ENCODE results near the gene PRCC. TPM values are rescaled to one million over a fixed set of nuclear protein-coding genes. Genes with fewer than 3 reads are reported as not detected.

PRCC gene
- total and polyA plus RNA-seq, 12 donors, result 32.1 to 56.9 (median 44.2) TPM

GRCh38 chr1:156775799-156776198, 8.5 kb downstream of the PRCC start:
- no peak for TF ChIP-seq CTCF (IDR thresholded peaks at IDR 0.05)
- intact Hi-C loops (cut with DNase I), result no loop called here
- ATAC-seq (no peak), DNase-seq (no peak)
- peaks cover 0 to 30% (median 0%) of the 10 kb centered on the region in 9 donors for H3K36me3 ChIP-seq
- H3K4me3 ChIP-seq, result no peak overlapping the region
- H3K9me3 ChIP-seq, result no peaks in the 10 kb centered on the region
- H3K27ac ChIP-seq, result no peak overlapping the region
- WGBS, 2 donors, result 89 to 90% methylated on average over 5 of the region's 5 CpGs
- H3K4me1 ChIP-seq, result peaks cover 11 to 80% (median 54%) of the 10 kb centered on the region in 9 donors
- H3K27me3 ChIP-seq, result no peaks in the 10 kb centered on the region

GRCh38 chr1:156776942-156777341, 9.6 kb downstream of the PRCC start:
- intact Hi-C loops (cut with DNase I), result no loop called here
- Histone ChIP-seq H3K9me3 (no peaks in the 10 kb centered on the region), H3K27ac (no peak overlapping the region), H3K4me3 (no peak overlapping the region), H3K27me3 (no peaks in the 10 kb centered on the region), H3K36me3 (peaks cover 0 to 27% (median 0%) of the 10 kb centered on the region in 9 donors), H3K4me1 (peaks cover 11 to 80% (median 54%) of the 10 kb centered on the region in 9 donors)
- ATAC-seq (no peak), DNase-seq (no peak)
- 58 to 60% methylated on average over 4 of the region's 4 CpGs for WGBS, 2 donors
- TF ChIP-seq CTCF (IDR thresholded peaks at IDR 0.05), result no peak

GRCh38 chr1:156777573-156777972, 10.2 kb downstream of the PRCC start:
- Histone ChIP-seq H3K4me1 (peaks cover 11 to 79% (median 47%) of the 10 kb centered on the region in 9 donors), H3K27me3 (no peaks in the 10 kb centered on the region), H3K36me3 (peaks cover 0 to 27% (median 4%) of the 10 kb centered on the region in 9 donors), H3K27ac (peak overlapping the region in 1 of 10 donors; percentile 3), H3K4me3 (no peak overlapping the region), H3K9me3 (no peaks in the 10 kb centered on the region)
- intact Hi-C loops (cut with DNase I), result no loop called here
- WGBS, 2 donors, result 20 to 24% methylated on average over 1 of the region's 1 CpG
- no peak for DNase-seq
- ATAC-seq, result no peak
- TF ChIP-seq CTCF (IDR thresholded peaks at IDR 0.05), result no peak

GRCh38 chr1:156781585-156782186, 14.4 kb downstream of the PRCC start:
- intact Hi-C loops (cut with DNase I), result no loop called here
- no peak overlapping the region for H3K27ac ChIP-seq
- TF ChIP-seq CTCF (IDR thresholded peaks at IDR 0.05), result no peak
- H3K4me3 ChIP-seq, result no peak overlapping the region
- no peaks in the 10 kb centered on the region for H3K27me3 ChIP-seq
- H3K36me3 ChIP-seq, result peaks cover 0 to 68% (median 18%) of the 10 kb centered on the region in 9 donors
- DNase-seq (no peak), ATAC-seq (peak in 1 of 8 donors; percentile 61)
- H3K4me1 ChIP-seq, result peaks cover 2 to 56% (median 25%) of the 10 kb centered on the region in 9 donors
- H3K9me3 ChIP-seq, result no peaks in the 10 kb centered on the region

All from heart right ventricle (tissue), 16 donors.